Tibial nerve (tissue), 4 donors: ENCODE results near the gene PIP5K1B.

Source experiments
- CTCF ChIP-seq, 5 experiments: fragments of 200-600 bp in 3 of 5; fragments of 450-650 bp in 2 of 5; sonication (generic) in 3 of 5; IDR thresholded peaks; one replicate each; pipeline ENCODE4 v1.5.1; 2016 to 2019; ENCODE audit warnings: antibody characterized with exemption in 5 of 5, mild to moderate bottlenecking in 3 of 5, moderate library complexity in 2 of 5
- EP300 ChIP-seq, 2 donors: sonication (generic); formaldehyde crosslinking; IDR thresholded peaks; one replicate each; pipeline ENCODE4 v1.6.1; 2017; ENCODE audit warnings: antibody characterized with exemption in 2 of 2, mild to moderate bottlenecking in 1 of 2
- POLR2A ChIP-seq, 2 donors: fragments of 450-650 bp; IDR thresholded peaks; one replicate each; pipeline ENCODE4 v1.6.1; 2017; ENCODE audit warnings: antibody characterized with exemption in 2 of 2, mild to moderate bottlenecking in 2 of 2, moderate library complexity in 2 of 2

GRCh38 chr9:68819065-68819464 lies 114.0 kb downstream of the PIP5K1B start:
- no peak for TF ChIP-seq CTCF (IDR thresholded peaks at IDR 0.05)
- no peak for TF ChIP-seq EP300 (IDR thresholded peaks at IDR 0.05)
- no peak for TF ChIP-seq POLR2A (IDR thresholded peaks at IDR 0.05)
